Tracheal epithelial cell (primary cell): ENCODE measurements around the gene SYT10. TPM values are rescaled to one million over a fixed set of nuclear protein-coding genes. Genes with fewer than 3 reads are reported as not detected.

Experiments used
- total RNA-seq: library from RNA; depleted of rRNA; stranded (reverse); fragments of >200 nt; gene quantifications from 2 replicates; pipeline ENCODE4 v1.2.1, GENCODE V29; 2014

SYT10 gene
- 0.21 and 0.24 TPM in 2 replicates for total RNA-seq

DNA sequence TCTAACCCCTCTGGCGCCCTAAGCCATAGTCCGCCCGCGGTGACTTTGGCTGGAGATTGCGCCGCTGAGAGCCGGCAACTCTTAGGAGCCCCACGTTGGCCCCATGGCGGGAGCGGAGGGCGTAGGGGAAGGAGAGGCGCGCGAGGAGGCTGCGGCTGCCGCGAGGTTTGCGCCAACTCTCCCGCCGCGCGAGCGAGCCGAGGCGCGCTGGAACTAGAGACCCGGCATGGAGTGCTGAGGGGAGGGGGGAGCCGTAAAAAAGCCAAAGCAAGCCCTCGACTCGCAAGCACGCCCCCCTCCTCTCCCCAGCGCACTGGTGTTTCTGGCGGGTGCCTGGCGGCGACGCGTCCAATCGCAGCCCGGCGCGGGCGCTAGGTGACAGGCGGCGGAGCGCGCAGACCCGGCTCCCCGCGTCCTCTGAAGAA is at the start of gene SYT10:
TSS of gene SYT10 (minus strand) at position 233 of the 425 bp plus-strand sequence. CDS start 297 bp downstream, outside the sequence.

